Activated T-helper 1 cell treated with Interleukin-2 at 50 U/mL for 16 hours (primary cell): ENCODE results near the gene TRIM66.

Experiments used
- DNase-seq: peaks from one replicate; pipeline ENCODE4 v3.0.0-alpha.2; 2020; ENCODE audit warnings: low read depth

TRIM66 gene

DNA sequence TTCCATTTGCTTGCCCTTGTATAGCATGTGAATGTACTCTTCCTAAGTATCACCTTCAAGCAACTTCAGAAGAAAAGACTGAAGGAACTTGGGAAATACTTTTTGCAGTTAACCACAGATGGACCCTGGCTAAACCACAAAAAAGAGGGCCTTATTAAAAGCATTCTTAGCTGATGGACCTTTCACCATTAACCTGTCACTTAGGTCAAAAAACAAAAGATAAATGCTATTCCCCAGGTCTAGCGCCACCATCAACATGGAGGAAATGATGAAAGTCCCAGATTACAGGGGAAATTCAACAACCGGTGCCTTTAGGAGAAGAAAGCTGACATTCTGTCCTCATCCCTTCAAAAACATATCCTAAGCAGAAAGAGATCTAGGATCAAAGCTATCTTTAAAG lies 117.9 kb downstream of the TRIM66 start:
- no peak for DNase-seq
